HepG2 (cell line): ENCODE measurements around the gene TMEM256. TPM values are rescaled to one million over a fixed set of nuclear protein-coding genes. Genes with fewer than 3 reads are reported as not detected.

Source experiments
- AGO2 ChIP-seq: fragments of 200-400 bp; formaldehyde crosslinking; optimal IDR thresholded peaks from 2 replicates; pipeline ENCODE3; 2017; ENCODE audit warnings: mild to moderate bottlenecking, low read depth, low read length, moderate library complexity
- ASH2L ChIP-seq: fragments of 300-600, 200-600 bp; sonication (generic); IDR thresholded peaks from 2 replicates; pipeline ENCODE4 v1.7.0; 2017; ENCODE audit warnings: low read depth, mild to moderate bottlenecking, moderate library complexity, mixed read lengths, low read length; ENCODE audit not compliant: insufficient read length
- CREM ChIP-seq, 2 experiments: sonication (generic) in 1 of 2; formaldehyde crosslinking in 1 of 2; IDR thresholded peaks; 2 replicates each; pipeline versions ENCODE4 v1.4.0 to v1.6.1; 2016 to 2020; ENCODE audit warnings: antibody characterized with exemption in 1 of 2, mild to moderate bottlenecking in 1 of 2, missing genetic modification reagents in 1 of 2
- GABPA ChIP-seq, 2 experiments: IDR thresholded peaks; 2 replicates each; pipeline ENCODE4 v1.6.1; 2011 to 2016; ENCODE audit warnings: low read depth in 2 of 2, low read length in 1 of 2, missing biosample characterization in 1 of 2, missing genetic modification characterization in 1 of 2
- HNF1B ChIP-seq: sonication (generic); formaldehyde crosslinking; IDR thresholded peaks from 2 replicates; pipeline ENCODE4 v1.5.1; 2020; ENCODE audit warnings: mild to moderate bottlenecking, moderate library complexity, missing genetic modification reagents
- PHF20 ChIP-seq: sonication (generic); formaldehyde crosslinking; IDR thresholded peaks from 2 replicates; pipeline ENCODE4 v1.5.0; 2020; ENCODE audit warnings: mild to moderate bottlenecking, missing genetic modification reagents
- POGZ ChIP-seq: sonication (generic); formaldehyde crosslinking; IDR thresholded peaks from 2 replicates; pipeline ENCODE4 v1.4.0; 2020; ENCODE audit warnings: mild to moderate bottlenecking, missing genetic modification reagents
- PRPF4 ChIP-seq: fragments of 200-400 bp; formaldehyde crosslinking; IDR thresholded peaks from 2 replicates; pipeline ENCODE4 v1.6.1; 2016; ENCODE audit warnings: low read length, low read depth; ENCODE audit not compliant: poor library complexity, severe bottlenecking
- SP1 ChIP-seq, 2 experiments: fragments of 450-650 bp in 1 of 2; sonication (generic) in 1 of 2; formaldehyde crosslinking in 1 of 2; IDR thresholded peaks; 2 replicates each; pipeline versions ENCODE4 v1.4.0 to v1.6.1; 2016 to 2020; ENCODE audit warnings: missing genetic modification reagents in 1 of 2
- STAT5B ChIP-seq: sonication (generic); formaldehyde crosslinking; IDR thresholded peaks from 2 replicates; pipeline ENCODE4 v1.4.0; 2020; ENCODE audit warnings: missing genetic modification reagents
- STAT6 ChIP-seq: sonication (generic); formaldehyde crosslinking; IDR thresholded peaks from 2 replicates; pipeline ENCODE4 v1.4.0; 2020; ENCODE audit warnings: missing genetic modification reagents, mild to moderate bottlenecking, borderline replicate concordance
- XRCC5 ChIP-seq: fragments of 200-400 bp; formaldehyde crosslinking; optimal IDR thresholded peaks from 2 replicates; pipeline ENCODE3; 2017; ENCODE audit warnings: mild to moderate bottlenecking, low read length
- ZNF136 ChIP-seq: sonication (generic); formaldehyde crosslinking; IDR thresholded peaks from 2 replicates; pipeline ENCODE4 v1.8.1; 2022; ENCODE audit warnings: low read depth, mild to moderate bottlenecking, moderate library complexity, missing genetic modification reagents
- ZNF430 ChIP-seq: sonication (generic); formaldehyde crosslinking; IDR thresholded peaks from 2 replicates; pipeline ENCODE4 v1.9.0; 2021; ENCODE audit warnings: mild to moderate bottlenecking, missing genetic modification reagents
- ZSCAN22 ChIP-seq: sonication (generic); formaldehyde crosslinking; IDR thresholded peaks from 2 replicates; pipeline ENCODE4 v1.4.0; 2020; ENCODE audit warnings: mild to moderate bottlenecking, missing genetic modification reagents
- polyA plus RNA-seq, 8 experiments: library from polyadenylated mRNA; depleted of rRNA in 3 of 8; stranded (reverse) in 7 of 8; unstranded in 1 of 8; fragments of >200 nt; fragmentation: Illumina TruSeq in 4 of 8; extraction: Trizol in 4 of 8; gene quantifications; 2 replicates each; pipeline versions ENCODE4 v1.2.1 to v1.2.3, GENCODE V29; 2011 to 2016; ENCODE audit warnings: low read depth in 4 of 8, missing spikeins in 1 of 8, mixed read lengths in 1 of 8; ENCODE audit not compliant: insufficient read depth in 1 of 8
- total RNA-seq, 5 experiments: library from RNA; depleted of rRNA; stranded (reverse); fragments of >200 nt; fragmentation: Illumina TruSeq; extraction: Trizol; gene quantifications; 2 replicates each; pipeline ENCODE4 v1.2.3, GENCODE V29; 2016; ENCODE audit warnings: low read depth in 1 of 5
- TF ChIP-seq, protein P1 (sequence below): sonication (generic); formaldehyde crosslinking; IDR thresholded peaks from 2 replicates; pipeline ENCODE4 v1.8.0; 2022; ENCODE audit warnings: low read depth, missing genetic modification reagents
- TF ChIP-seq, protein P2 (sequence below), 2 experiments: sonication (generic) in 1 of 2; formaldehyde crosslinking in 1 of 2; IDR thresholded peaks; 2 replicates each; pipeline versions ENCODE4 v1.4.0 to v1.6.1; 2016 to 2020; ENCODE audit warnings: borderline replicate concordance in 1 of 2, low read depth in 1 of 2, mild to moderate bottlenecking in 1 of 2, missing genetic modification reagents in 1 of 2
- TF ChIP-seq, protein P3 (sequence below): fragments of 450-650 bp; IDR thresholded peaks from 2 replicates; pipeline ENCODE4 v1.6.1; 2017

TMEM256 gene
- total and polyA plus RNA-seq, 2 of the 13 experiments (the other 11 are each of a cell fraction or from before 2014, with no cell fraction given), result 231 to 252 TPM

DNA sequence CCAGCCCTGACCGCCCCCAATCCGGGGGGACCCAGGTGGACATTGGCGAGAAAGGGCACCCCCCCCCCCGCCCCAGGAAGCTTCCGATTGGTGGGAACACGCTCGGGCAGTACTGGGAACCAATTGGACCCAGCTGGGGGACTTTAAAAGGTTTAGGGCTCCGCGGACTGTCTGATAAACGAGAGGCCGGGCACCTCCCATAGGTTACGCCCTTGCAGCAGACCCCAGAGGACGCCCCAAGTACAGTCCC is 245 bp downstream of the TMEM256 start (continued):
- TF ChIP-seq, protein P1, sequence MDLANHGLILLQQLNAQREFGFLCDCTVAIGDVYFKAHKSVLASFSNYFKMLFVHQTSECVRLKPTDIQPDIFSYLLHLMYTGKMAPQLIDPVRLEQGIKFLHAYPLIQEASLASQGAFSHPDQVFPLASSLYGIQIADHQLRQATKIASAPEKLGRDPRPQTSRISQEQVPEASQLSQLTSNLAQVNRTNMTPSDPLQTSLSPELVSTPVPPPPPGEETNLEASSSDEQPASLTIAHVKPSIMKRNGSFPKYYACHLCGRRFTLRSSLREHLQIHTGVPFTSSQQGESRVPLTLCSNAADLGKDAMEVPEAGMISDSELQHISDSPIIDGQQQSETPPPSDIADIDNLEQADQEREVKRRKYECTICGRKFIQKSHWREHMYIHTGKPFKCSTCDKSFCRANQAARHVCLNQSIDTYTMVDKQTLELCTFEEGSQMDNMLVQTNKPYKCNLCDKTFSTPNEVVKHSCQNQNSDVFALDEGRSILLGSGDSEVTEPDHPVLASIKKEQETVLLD (CRISPR knock-in tag), result no peak
- TF ChIP-seq CREM (IDR thresholded peaks at IDR 0.05), result no peak
- no peak for TF ChIP-seq CREM (CRISPR knock-in tag; IDR thresholded peaks at IDR 0.05)
- TF ChIP-seq ZNF430 (CRISPR knock-in tag), result no peak
- TF ChIP-seq PHF20 (CRISPR knock-in tag), result peak; percentile 50; the same call in 1 of the 2 replicates
- no peak for TF ChIP-seq ZNF136 (CRISPR knock-in tag)
- TF ChIP-seq, protein P2, sequence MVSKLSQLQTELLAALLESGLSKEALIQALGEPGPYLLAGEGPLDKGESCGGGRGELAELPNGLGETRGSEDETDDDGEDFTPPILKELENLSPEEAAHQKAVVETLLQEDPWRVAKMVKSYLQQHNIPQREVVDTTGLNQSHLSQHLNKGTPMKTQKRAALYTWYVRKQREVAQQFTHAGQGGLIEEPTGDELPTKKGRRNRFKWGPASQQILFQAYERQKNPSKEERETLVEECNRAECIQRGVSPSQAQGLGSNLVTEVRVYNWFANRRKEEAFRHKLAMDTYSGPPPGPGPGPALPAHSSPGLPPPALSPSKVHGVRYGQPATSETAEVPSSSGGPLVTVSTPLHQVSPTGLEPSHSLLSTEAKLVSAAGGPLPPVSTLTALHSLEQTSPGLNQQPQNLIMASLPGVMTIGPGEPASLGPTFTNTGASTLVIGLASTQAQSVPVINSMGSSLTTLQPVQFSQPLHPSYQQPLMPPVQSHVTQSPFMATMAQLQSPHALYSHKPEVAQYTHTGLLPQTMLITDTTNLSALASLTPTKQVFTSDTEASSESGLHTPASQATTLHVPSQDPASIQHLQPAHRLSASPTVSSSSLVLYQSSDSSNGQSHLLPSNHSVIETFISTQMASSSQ (IDR thresholded peaks at IDR 0.05; ENCODE audit: low read depth), result no peak
- TF ChIP-seq, protein P2 (CRISPR knock-in tag; IDR thresholded peaks at IDR 0.05; ENCODE audit: borderline replicate concordance), result peak; percentile 22; the same call in 1 of the 2 replicates
- no peak for TF ChIP-seq HNF1B (CRISPR knock-in tag)
- TF ChIP-seq SP1 (IDR thresholded peaks at IDR 0.05), result no peak
- no peak for TF ChIP-seq SP1 (CRISPR knock-in tag; IDR thresholded peaks at IDR 0.05)
- TF ChIP-seq POGZ (CRISPR knock-in tag), result no peak
- TF ChIP-seq STAT5B, result no peak
- TF ChIP-seq ASH2L, result no peak
- TF ChIP-seq, protein P3, sequence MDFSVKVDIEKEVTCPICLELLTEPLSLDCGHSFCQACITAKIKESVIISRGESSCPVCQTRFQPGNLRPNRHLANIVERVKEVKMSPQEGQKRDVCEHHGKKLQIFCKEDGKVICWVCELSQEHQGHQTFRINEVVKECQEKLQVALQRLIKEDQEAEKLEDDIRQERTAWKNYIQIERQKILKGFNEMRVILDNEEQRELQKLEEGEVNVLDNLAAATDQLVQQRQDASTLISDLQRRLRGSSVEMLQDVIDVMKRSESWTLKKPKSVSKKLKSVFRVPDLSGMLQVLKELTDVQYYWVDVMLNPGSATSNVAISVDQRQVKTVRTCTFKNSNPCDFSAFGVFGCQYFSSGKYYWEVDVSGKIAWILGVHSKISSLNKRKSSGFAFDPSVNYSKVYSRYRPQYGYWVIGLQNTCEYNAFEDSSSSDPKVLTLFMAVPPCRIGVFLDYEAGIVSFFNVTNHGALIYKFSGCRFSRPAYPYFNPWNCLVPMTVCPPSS, result no peak
- no peak for TF ChIP-seq STAT6 (CRISPR knock-in tag)
- TF ChIP-seq GABPA (IDR thresholded peaks at IDR 0.05; ENCODE audit: low read depth, low read length), result no peak
- no peak for TF ChIP-seq GABPA (CRISPR knock-in tag; IDR thresholded peaks at IDR 0.05; ENCODE audit: low read depth)
- no peak for TF ChIP-seq AGO2
- TF ChIP-seq XRCC5, result no peak
- TF ChIP-seq ZSCAN22 (CRISPR knock-in tag), result no peak
- no peak for TF ChIP-seq PRPF4
